HEK293 (cell line): ENCODE data around the gene NPTN.

ENCODE experiments used
- CTCF ChIP-seq: fragments of 450-650 bp; formaldehyde crosslinking; IDR thresholded peaks from 2 replicates; pipeline ENCODE4 v1.5.1; 2016; ENCODE audit warnings: missing biosample characterization, missing genetic modification characterization
- KLF7 ChIP-seq: fragments of 450-650 bp; formaldehyde crosslinking; IDR thresholded peaks from 2 replicates; pipeline ENCODE4 v1.5.1; 2016; ENCODE audit warnings: missing biosample characterization, missing genetic modification characterization, borderline replicate concordance
- PATZ1 ChIP-seq: fragments of 450-650 bp; formaldehyde crosslinking; IDR thresholded peaks from 2 replicates; pipeline ENCODE4 v1.5.1; 2016; ENCODE audit warnings: missing biosample characterization, missing genetic modification characterization
- ZBTB8A ChIP-seq: fragments of 450-650 bp; formaldehyde crosslinking; IDR thresholded peaks from 2 replicates; pipeline ENCODE4 v1.5.1; 2016; ENCODE audit warnings: missing biosample characterization, missing genetic modification characterization
- ZIC2 ChIP-seq: fragments of 450-650 bp; formaldehyde crosslinking; IDR thresholded peaks from 2 replicates; pipeline ENCODE4 v1.5.1; 2016; ENCODE audit warnings: missing biosample characterization, missing genetic modification characterization
- ZNF175 ChIP-seq: fragments of 450-650 bp; formaldehyde crosslinking; IDR thresholded peaks from 2 replicates; pipeline ENCODE4 v1.5.1; 2016; ENCODE audit warnings: missing biosample characterization, missing genetic modification characterization
- ZNF24 ChIP-seq: fragments of 450-650 bp; formaldehyde crosslinking; IDR thresholded peaks from 2 replicates; pipeline ENCODE4 v1.5.1; 2016; ENCODE audit warnings: missing biosample characterization, missing genetic modification characterization
- ZNF558 ChIP-seq: fragments of 450-650 bp; formaldehyde crosslinking; IDR thresholded peaks from 2 replicates; pipeline ENCODE4 v1.5.1; 2016; ENCODE audit warnings: missing biosample characterization, missing genetic modification characterization
- ZNF768 ChIP-seq: fragments of 450-650 bp; formaldehyde crosslinking; IDR thresholded peaks from 2 replicates; pipeline ENCODE4 v1.5.1; 2018; ENCODE audit warnings: missing biosample characterization, mild to moderate bottlenecking, missing genetic modification characterization
- TF ChIP-seq, protein P1 (sequence below): fragments of 450-650 bp; formaldehyde crosslinking; optimal IDR thresholded peaks from 2 replicates; pipeline ENCODE3; 2016; ENCODE audit warnings: missing biosample characterization, mild to moderate bottlenecking, missing genetic modification characterization

GRCh38 chr15:73607405-73607804, 25.8 kb downstream of the NPTN start:
- no peak for TF ChIP-seq CTCF
- TF ChIP-seq KLF7, result no peak
- TF ChIP-seq, protein P1, sequence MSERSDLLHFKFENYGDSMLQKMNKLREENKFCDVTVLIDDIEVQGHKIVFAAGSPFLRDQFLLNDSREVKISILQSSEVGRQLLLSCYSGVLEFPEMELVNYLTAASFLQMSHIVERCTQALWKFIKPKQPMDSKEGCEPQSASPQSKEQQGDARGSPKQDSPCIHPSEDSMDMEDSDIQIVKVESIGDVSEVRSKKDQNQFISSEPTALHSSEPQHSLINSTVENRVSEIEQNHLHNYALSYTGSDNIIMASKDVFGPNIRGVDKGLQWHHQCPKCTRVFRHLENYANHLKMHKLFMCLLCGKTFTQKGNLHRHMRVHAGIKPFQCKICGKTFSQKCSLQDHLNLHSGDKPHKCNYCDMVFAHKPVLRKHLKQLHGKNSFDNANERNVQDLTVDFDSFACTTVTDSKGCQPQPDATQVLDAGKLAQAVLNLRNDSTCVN (tag by site-specific recombination), result no peak
- TF ChIP-seq ZNF175 (tag by site-specific recombination), result no peak
- TF ChIP-seq ZIC2, result no peak
- TF ChIP-seq PATZ1, result no peak
- no peak for TF ChIP-seq ZNF768
- TF ChIP-seq ZNF558 (tag by site-specific recombination), result no peak
- no peak for TF ChIP-seq ZNF24 (tag by site-specific recombination)
- TF ChIP-seq ZBTB8A (tag by site-specific recombination), result no peak
